Spinal cord (tissue), 10 donors: Measurements from ENCODE around the gene TRAF3IP1. TPM values are rescaled to one million over a fixed set of nuclear protein-coding genes. Genes with fewer than 3 reads are reported as not detected.
A peak's percentile ranks its signal among the peaks of the same experiment; 100 is the strongest.
"Not testable (repeated sequence)": the region's sequence is repeated elsewhere in the genome, so short reads cannot be mapped to it uniquely, and the experiment has no call there.

ENCODE experiments used
- DNase-seq, 6 donors: peaks; one replicate each; pipeline versions ENCODE4 v3.0.0 to v3.0.0-alpha.2; 2013 to 2015; ENCODE audit warnings: low spot score in 6 of 6, low read depth in 4 of 6
- H3K27ac ChIP-seq: one replicate; pipeline ENCODE4 v1.5.1; 2013; ENCODE audit warnings: low read depth, low read length, control low read depth
- H3K27me3 ChIP-seq: one replicate; pipeline ENCODE4 v1.6.1; 2013; ENCODE audit warnings: low read length; ENCODE audit not compliant: control insufficient read depth, insufficient read depth
- H3K36me3 ChIP-seq: one replicate; pipeline ENCODE4 v1.6.1; 2013; ENCODE audit warnings: low read length; ENCODE audit not compliant: control insufficient read depth, insufficient read depth
- H3K4me1 ChIP-seq: one replicate; pipeline ENCODE4 v1.6.1; 2013; ENCODE audit warnings: low read length; ENCODE audit not compliant: control insufficient read depth, insufficient read depth
- H3K4me3 ChIP-seq: one replicate; pipeline ENCODE4 v1.5.1; 2013; ENCODE audit warnings: low read depth, low read length, control low read depth
- H3K9me3 ChIP-seq: one replicate; pipeline ENCODE4 v1.6.1; 2013; ENCODE audit warnings: low read length; ENCODE audit not compliant: control insufficient read depth, insufficient read depth
- WGBS: methylation state at CpG from one replicate; pipeline ENCODE4 v1.1.5; 2013; ENCODE audit warnings: missing lambda C conversion rate; ENCODE audit not compliant: insufficient coverage; 5-methylcytosine and 5-hydroxymethylcytosine counted together
- long read RNA-seq, 4 donors: transcript quantifications; one replicate each; lab custom pipeline, GENCODE V29; 2026
- polyA plus RNA-seq, 2 donors: library from polyadenylated mRNA; unstranded; fragments of 120-200 nt; gene quantifications; one replicate each; pipeline ENCODE4 v1.2.1, GENCODE V29; 2013; ENCODE audit not compliant: insufficient read length in 2 of 2
- total RNA-seq, 2 donors: library from RNA; depleted of rRNA in 1 of 2; stranded (reverse); fragments of 120-200 nt in 1 of 2; fragments of >200 nt in 1 of 2; gene quantifications; one replicate each; pipeline versions ENCODE4 v1.2.3 to v1.2.4, GENCODE V29; 2013 to 2014
- donor health status: healthy.

Gene TRAF3IP1
- total RNA-seq (10 to 100 TPM; 12.2 to 19.2 TPM), polyA plus RNA-seq (10 to 100 TPM; 17.2 to 18.0 TPM)
- long read RNA-seq, donor 1, result 0 reads
- long read RNA-seq, donor 2, partial matches to known transcripts, result 0 of 2 reads
- long read RNA-seq, donor 2, other reads (novel, unspliced or antisense), result 0 of 2 reads
- long read RNA-seq, donor 3, partial matches to known transcripts, result 0 of 1 reads
- long read RNA-seq, donor 3, other reads (novel, unspliced or antisense), result 0 of 1 reads
- long read RNA-seq, donor 4, partial matches to known transcripts, result 11 of 11 reads
- long read RNA-seq, donor 4, other reads (novel, unspliced or antisense), result 0 of 11 reads

- Histone ChIP-seq H3K27me3 (no peaks in the 10 kb centered on the region), H3K4me1 (peaks cover 21% of the 10 kb centered on the region), H3K36me3 (peaks cover 5% of the 10 kb centered on the region), H3K27ac (no peak within 1 kb of the TSS), H3K4me3 (peak within 1 kb of the TSS; percentile 54), H3K9me3 (no peaks in the 10 kb centered on the region)
- under 1% methylated on average over 58 of the region's 58 CpGs for WGBS
- peak; percentile 70 to 98 (median 90) for DNase-seq
Measured at GRCh38 chr2:238320246-238320647, at the start of gene TRAF3IP1. Gene TRAF3IP1 (plus strand): TSS chr2:238320518. CDS start chr2:238320663, 145 bp downstream.

GRCh38 chr2:238270606-238271005 is 49.7 kb upstream of the TRAF3IP1 start:
- Histone ChIP-seq H3K4me3 (no peak overlapping the region), H3K36me3 (peaks cover 79% of the 10 kb centered on the region), H3K27me3 (no peaks in the 10 kb centered on the region), H3K9me3 (no peaks in the 10 kb centered on the region), H3K27ac (no peak overlapping the region), H3K4me1 (no peaks in the 10 kb centered on the region)
- no peak for DNase-seq
- WGBS, result 92% methylated on average over 7 of the region's 9 CpGs

- no peaks in the 10 kb centered on the region for H3K9me3 ChIP-seq
- no peaks in the 10 kb centered on the region for H3K27me3 ChIP-seq
- H3K4me3 ChIP-seq, result no peak overlapping the region
- no peak overlapping the region for H3K27ac ChIP-seq
- H3K4me1 ChIP-seq, result no peaks in the 10 kb centered on the region
- H3K36me3 ChIP-seq, result peaks cover 78% of the 10 kb centered on the region
- no peak for DNase-seq
- 98% methylated on average over 9 of the region's 13 CpGs for WGBS
Measured at GRCh38 chr2:238271061-238271554, 49.2 kb upstream of the TRAF3IP1 start.

GRCh38 chr2:238271686-238272085 is 48.6 kb upstream of the TRAF3IP1 start:
- H3K27me3 ChIP-seq, H3K9me3 ChIP-seq, H3K4me1 ChIP-seq, DNase-seq, H3K4me3 ChIP-seq, H3K27ac ChIP-seq: not testable (repeated sequence)
- peaks cover 80% of the 10 kb centered on the region for H3K36me3 ChIP-seq
- 78% methylated on average over 8 of the region's 8 CpGs for WGBS

GRCh38 chr2:238272156-238272555 is 48.2 kb upstream of the TRAF3IP1 start:
- no peaks in the 10 kb centered on the region for H3K4me1 ChIP-seq
- H3K27me3 ChIP-seq, result no peaks in the 10 kb centered on the region
- DNase-seq, result no peak
- H3K9me3 ChIP-seq, result no peaks in the 10 kb centered on the region
- H3K4me3 ChIP-seq, result no peak overlapping the region
- H3K36me3 ChIP-seq, result peaks cover 79% of the 10 kb centered on the region
- no peak overlapping the region for H3K27ac ChIP-seq
- WGBS, result 100% methylated on average over 1 of the region's 4 CpGs

- WGBS, result no CpG with 5 or more reads among the region's 10 CpGs
- H3K4me3 ChIP-seq, H3K4me1 ChIP-seq, H3K27ac ChIP-seq, DNase-seq, H3K27me3 ChIP-seq, H3K9me3 ChIP-seq: not testable (repeated sequence)
- peaks cover 71% of the 10 kb centered on the region for H3K36me3 ChIP-seq
Measured at GRCh38 chr2:238273433-238273832, 46.9 kb upstream of the TRAF3IP1 start.

- DNase-seq, result no peak
- H3K27ac ChIP-seq, result no peak overlapping the region
- H3K4me3 ChIP-seq, result no peak overlapping the region
- H3K27me3 ChIP-seq, result no peaks in the 10 kb centered on the region
- peaks cover 69% of the 10 kb centered on the region for H3K36me3 ChIP-seq
- 94% methylated on average over 14 of the region's 20 CpGs for WGBS
- peaks cover 10% of the 10 kb centered on the region for H3K4me1 ChIP-seq
- no peaks in the 10 kb centered on the region for H3K9me3 ChIP-seq
Measured at GRCh38 chr2:238274152-238274865, 46.0 kb upstream of the TRAF3IP1 start.

GRCh38 chr2:238277695-238278094 is 42.6 kb upstream of the TRAF3IP1 start:
- Histone ChIP-seq H3K4me1 (peaks cover 25% of the 10 kb centered on the region), H3K4me3 (no peak overlapping the region), H3K9me3 (no peaks in the 10 kb centered on the region), H3K27me3 (no peaks in the 10 kb centered on the region), H3K36me3 (peaks cover 53% of the 10 kb centered on the region), H3K27ac (no peak overlapping the region)
- peak in 1 of 6 donors; percentile 26 for DNase-seq
- WGBS, result 59% methylated on average over 15 of the region's 15 CpGs

GRCh38 chr2:238278626-238279323 is 41.5 kb upstream of the TRAF3IP1 start:
- Histone ChIP-seq H3K27me3 (no peaks in the 10 kb centered on the region), H3K9me3 (no peaks in the 10 kb centered on the region), H3K4me1 (peaks cover 36% of the 10 kb centered on the region), H3K4me3 (no peak overlapping the region), H3K36me3 (peaks cover 56% of the 10 kb centered on the region), H3K27ac (no peak overlapping the region)
- no peak for DNase-seq
- WGBS, result 66% methylated on average over 8 of the region's 9 CpGs
